ENCODE measurements around the gene IKZF4.
A peak's percentile ranks its signal among the peaks of the same experiment; 100 is the strongest.
"Not testable (repeated sequence)": the region's sequence is repeated elsewhere in the genome, so short reads cannot be mapped to it uniquely, and the experiment has no call there.

Gene IKZF4

GRCh38 chr12:55999999-56000540 is 20.8 kb upstream of the IKZF4 start:
- DNase-seq, result not testable (repeated sequence)

GRCh38 chr12:56001487-56002100 is 19.2 kb upstream of the IKZF4 start:
- no peak for DNase-seq

DNA sequence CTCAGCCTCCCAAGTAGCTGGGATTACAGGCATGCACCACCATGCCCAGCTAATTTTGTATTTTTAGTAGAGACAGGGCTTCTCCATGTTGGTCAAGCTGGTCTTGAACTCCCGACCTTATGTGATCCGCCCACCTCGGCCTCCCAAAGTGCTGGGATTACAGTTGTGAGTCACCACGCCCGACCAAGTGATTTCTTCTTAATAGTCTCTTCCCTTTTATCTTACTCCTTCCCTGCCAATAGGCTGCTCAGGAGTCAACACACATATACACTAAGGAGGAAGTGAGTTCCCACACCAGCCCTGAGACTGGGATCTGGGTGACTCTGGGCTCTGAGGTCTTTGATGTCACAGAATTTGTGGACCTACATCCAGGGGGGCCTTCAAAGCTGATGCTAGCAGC is 17.5 kb upstream of the IKZF4 start:
- not testable (repeated sequence) for DNase-seq

DNA sequence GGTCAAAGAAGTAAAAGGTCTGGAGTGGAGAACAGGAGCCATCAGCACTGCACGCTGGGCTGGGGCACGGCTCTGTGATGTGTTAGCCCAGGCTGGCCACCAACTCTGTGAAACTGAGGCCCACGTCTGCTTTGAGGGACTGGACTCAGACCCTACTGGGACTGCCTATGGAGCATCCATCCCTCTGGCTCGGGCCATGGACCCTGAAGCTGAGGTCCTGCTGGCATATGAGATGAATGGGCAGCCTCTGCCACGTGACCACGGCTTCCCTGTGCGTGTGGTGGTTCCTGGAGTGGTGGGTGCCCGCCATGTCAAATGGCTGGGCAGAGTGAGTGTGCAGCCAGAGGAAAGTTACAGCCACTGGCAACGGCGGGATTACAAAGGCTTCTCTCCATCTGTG is 16.6 kb upstream of the IKZF4 start:
- no peak for DNase-seq

DNA sequence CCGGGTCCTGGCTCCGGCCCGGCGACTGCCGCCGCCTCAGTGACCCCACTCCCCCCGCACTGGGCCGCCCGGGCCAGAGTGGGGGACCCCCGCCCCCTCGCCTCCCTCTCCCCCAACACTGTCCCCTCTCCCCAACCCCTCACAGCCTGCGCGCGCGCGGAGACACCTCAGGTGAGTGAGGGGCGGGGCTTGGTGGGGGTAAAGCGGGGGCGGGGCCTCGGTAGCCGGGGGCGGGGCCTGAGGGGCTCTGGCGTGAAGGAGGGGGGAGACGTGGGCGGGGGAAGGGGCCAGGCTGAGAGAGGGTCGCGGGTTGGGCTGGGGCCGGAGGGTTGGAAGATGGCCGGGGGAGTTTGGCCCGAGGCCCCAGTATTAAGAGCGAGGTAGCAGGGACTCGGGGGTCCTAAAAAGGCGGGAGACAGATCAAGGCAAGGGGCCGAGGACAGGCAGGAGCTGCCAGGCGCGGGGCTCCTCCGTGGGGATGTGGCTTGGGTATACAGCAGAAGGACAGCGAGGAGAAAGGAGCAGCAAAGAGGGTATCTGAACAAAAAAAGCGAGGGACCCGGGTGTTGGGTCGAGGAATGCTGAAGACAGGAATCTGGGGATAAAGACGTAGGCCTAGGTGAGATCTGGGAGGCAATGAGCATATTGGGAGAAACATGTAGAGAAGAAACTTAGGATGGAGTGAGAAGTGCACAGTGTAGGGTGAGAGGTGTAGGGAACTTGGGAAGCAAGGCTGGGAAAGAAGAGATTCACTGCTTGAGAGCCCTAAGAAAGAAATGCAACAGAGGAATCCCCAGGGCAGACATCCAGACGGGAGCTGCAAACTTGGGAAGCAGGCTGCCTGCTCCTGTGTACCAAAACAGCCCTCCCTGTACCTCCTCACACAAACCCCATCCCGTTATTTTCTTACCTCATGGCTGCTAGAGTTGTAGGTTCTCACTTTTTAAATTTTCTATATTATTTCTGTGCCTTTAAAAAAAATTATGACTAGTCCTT is 13.0 kb upstream of the IKZF4 start:
- DNase-seq, result no peak

DNA sequence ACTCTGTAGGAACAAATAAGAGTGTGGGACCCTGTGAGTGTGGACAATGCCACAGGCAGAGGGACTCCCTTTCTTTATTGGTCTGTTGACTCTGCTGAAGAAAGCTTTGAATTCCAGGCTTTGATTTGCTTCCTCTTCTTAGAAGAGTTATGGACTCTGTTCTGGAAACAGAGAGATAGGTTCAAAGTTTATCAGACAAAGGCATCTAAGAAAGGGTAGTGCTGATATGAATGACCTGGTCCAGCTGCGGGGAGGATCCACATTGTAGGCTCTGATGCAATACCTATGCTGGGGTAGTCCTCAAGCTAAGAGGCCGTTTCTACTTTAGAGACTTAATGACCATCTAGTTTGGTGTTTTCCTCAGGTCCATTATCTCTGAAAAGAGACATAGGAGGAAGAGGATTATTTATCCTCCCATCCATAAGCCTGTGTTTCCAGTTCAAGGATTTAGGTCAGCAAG is 10.7 kb upstream of the IKZF4 start:
- DNase-seq, result no peak

DNA sequence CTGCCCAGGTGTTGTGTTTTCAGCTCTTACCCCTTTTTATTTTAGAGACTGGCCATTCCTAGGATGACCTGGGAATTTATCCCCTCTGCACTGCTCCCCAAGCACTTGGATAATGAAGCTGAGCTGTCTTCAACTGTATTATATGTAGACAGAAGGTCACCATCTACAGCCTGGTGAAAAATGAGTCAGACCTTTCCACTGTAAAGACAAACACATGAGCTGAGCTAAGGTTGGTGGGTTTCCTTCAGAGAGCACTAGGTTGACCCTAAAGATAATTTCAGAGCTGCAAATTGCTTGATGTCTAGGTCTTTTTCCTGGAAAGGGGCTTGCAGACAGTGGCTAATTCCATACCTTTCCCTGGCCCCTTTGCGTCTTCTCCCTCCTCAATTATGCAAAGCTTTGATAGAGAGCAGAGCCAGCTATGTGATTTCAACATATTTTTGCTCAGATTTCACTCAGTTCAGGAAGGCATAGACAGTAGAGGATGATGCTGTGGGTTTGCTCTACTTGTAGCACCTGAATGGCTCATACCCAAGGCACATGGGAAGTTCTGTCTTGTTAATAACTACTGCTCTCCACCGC is 9.2 kb upstream of the IKZF4 start:
- DNase-seq, result no peak

DNA sequence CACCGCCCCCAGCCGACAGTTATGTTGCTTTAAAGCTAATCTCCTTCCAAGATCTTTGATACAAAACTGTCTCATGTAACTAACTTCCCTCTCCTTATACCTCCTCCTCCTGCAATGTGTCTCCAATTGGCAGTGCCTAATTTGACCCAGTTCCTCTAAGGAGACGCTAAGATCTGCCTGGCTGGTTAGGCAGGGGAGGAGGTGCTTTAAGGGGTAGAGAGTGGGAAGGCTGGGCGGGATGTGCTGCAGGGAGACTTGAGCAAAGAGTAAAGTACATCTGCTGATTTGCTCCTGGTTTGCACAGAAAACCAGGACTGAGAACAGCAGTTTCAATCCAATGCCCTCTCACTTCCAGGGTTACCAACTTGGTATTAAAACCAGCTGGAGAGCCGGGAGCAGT is 7.4 kb upstream of the IKZF4 start:
- DNase-seq, result no peak

DNA sequence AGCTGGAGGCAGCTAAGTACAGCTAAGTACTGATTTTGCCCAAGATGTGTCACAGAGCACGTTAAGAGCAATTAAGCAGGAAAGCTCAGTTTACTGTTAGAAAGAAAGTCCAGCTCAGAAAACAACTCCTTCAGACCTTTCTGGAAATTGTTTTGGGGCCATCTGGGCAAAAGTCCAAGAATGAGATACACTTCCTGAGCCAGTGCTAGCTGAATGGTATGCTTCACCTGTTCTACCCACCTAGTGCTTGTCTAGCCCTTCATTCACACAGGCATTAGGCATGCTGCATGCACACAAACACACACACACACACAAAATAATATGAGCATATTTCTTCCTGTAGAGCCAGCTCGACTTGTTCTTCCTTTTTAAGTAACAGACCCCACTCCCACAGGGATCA is 6.6 kb upstream of the IKZF4 start:
- no peak for DNase-seq

GRCh38 chr12:56017181-56017580 is 3.7 kb upstream of the IKZF4 start:
- DNase-seq, result no peak

DNA sequence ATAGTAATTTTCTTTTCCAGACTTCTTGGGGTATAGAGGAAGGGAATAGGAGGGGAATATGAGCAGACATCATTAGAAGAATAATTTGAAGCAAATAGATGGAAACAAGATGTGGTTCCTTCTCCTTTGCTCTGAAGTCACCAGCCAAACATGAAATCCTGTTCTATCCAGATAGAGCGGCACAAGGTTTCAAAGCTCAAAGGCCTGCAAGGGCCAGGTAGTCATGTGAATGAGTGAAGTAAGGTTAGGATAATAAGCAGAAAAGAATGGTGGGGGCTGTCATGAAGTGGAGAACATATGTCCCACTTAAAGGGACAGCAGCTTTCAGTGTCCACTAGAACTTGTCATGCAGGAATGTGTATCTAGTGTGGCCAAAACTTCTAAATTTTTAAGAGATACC is 2.5 kb upstream of the IKZF4 start:
- no peak for DNase-seq

GRCh38 chr12:56021889-56022497 is 1.1 kb downstream of the IKZF4 start:
- DNase-seq, result no peak

- DNase-seq, result no peak
Observed at GRCh38 chr12:56028511-56029165, 7.8 kb downstream of the IKZF4 start.

DNA sequence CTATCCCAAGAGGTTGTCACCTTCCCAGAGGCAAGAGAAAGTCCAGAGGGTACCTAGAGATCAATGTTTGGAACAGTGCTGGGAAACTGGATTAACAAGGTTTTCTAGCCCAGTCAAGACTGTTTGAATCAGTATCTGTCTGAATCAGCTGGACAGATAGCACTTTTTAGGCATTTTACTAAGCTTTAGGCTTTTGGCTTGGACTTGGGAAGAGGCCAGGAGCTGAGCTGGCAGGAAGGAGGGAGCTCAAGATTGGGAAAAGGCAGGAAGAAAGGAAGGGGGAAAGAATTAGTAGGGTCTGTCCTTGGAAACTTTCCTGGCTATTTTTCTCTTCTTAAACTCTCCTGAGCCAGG is 8.3 kb downstream of the IKZF4 start:
- DNase-seq, result no peak

DNA sequence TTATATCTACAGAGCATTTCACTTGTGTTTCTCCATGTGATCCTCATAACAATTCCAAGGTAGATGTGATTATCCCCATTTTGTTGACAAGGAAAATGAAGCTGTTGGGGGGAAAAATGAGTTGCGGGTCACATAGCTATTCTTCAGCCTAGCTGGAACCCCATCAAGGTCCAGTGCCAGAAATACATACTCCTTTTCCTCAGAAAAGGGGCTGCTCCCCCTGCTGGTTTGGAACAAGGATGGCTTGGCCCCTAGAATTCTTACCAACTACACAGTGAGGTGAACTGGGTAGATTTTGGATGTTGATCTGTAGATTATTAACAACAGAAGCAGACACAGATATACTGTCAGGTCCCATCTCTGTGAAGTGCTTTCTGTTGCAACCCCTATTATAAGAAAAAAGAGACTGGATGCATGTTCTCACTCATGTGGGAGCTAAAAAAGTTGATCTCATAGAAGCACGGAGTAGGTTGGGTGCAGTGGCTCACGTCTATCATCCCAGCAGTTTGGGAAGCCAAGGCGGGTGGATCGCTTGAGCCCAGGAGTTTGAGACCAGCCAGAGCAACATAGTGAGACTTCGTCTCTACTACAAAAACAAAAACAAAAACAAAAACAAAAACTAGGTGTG is 8.9 kb downstream of the IKZF4 start:
- DNase-seq, result peak; percentile 37

- DNase-seq, result no peak
Observed at GRCh38 chr12:56031987-56032386, 11.1 kb downstream of the IKZF4 start.

DNA sequence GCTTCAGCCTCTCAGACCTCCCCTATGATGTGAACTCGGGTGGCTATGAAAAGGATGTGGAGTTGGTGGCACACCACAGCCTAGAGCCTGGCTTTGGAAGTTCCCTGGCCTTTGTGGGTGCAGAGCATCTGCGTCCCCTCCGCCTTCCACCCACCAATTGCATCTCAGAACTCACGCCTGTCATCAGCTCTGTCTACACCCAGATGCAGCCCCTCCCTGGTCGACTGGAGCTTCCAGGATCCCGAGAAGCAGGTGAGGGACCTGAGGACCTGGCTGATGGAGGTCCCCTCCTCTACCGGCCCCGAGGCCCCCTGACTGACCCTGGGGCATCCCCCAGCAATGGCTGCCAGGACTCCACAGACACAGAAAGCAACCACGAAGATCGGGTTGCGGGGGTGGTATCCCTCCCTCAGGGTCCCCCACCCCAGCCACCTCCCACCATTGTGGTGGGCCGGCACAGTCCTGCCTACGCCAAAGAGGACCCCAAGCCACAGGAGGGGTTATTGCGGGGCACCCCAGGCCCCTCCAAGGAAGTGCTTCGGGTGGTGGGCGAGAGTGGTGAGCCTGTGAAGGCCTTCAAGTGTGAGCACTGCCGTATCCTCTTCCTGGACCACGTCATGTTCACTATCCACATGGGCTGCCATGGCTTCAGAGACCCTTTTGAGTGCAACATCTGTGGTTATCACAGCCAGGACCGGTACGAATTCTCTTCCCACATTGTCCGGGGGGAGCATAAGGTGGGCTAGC is 13.9 kb downstream of the IKZF4 start:
- DNase-seq, result no peak

DNA sequence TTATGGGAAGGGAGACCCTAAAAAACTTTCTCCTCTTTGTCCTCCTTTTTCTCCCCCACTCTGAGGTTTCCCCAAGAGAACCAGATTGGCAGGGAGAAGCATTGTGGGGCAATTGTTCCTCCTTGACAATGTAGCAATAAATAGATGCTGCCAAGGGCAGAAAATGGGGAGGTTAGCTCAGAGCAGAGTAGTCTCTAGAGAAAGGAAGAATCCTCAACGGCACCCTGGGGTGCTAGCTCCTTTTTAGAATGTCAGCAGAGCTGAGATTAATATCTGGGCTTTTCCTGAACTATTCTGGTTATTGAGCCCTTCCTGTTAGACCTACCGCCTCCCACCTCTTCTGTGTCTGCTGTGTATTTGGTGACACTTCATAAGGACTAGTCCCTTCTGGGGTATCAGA is 16.3 kb downstream of the IKZF4 start:
- no peak for DNase-seq

GRCh38 chr12:56038022-56038655 is 17.3 kb downstream of the IKZF4 start:
- no peak for DNase-seq

DNA sequence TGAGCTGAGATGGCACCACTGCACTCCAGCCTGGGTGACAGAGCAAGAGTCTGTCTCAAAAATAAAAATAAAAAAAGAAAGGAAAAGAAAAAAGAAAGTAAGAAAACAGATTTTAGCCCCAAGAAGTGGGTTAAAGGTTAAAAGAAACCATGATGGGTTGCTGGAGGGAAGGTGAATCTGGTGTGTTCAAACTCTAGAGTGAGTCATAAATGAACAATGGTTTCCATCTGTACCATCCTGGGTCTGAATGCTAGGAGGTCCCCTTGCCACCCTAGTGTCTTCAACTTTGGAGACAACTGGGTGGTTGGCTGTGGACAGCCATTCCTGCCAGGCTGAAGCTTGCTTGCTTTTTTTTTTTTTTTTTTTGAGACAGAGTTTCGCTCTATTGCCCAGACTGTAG is 19.3 kb downstream of the IKZF4 start:
- no peak for DNase-seq

- no peak for DNase-seq
Observed at GRCh38 chr12:56040963-56041551, 20.2 kb downstream of the IKZF4 start.
